Fibroblast of upper back skin (primary cell): ENCODE data around the gene PSMD10.

Experiments used
- DNase-seq: peaks from one replicate; pipeline ENCODE4 v3.0.0-alpha.2; 2013

The PSMD10 gene

DNA sequence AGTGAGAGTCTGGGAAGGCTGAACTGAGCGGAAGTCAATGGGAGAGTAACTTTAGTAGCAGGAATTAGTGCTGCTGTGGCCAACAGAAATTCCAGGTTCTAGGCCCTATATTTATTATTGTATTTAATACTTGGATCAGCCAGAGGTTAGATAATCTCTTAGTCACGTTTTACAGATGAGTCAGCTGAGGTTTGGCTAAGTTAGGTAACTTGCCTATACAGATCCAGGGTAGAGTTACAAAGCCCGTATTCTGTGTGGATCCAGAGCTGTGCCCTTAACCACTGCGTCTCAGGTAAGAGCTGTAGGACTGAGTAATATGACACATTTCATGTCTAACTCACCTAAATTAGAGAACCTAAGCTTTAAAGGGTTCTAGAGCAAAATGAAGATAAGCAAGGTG is 20.5 kb downstream of the PSMD10 start:
- DNase-seq = peak; percentile 44

GRCh38 chrX:108068121-108068520 is 23.2 kb downstream of the PSMD10 start:
- no peak for DNase-seq

- no peak for DNase-seq
Observed at GRCh38 chrX:108064613-108065012, 26.7 kb downstream of the PSMD10 start.

GRCh38 chrX:108064001-108064400 is 27.3 kb downstream of the PSMD10 start:
- no peak for DNase-seq

- no peak for DNase-seq
Observed at GRCh38 chrX:108059801-108060200, 31.5 kb downstream of the PSMD10 start.

DNA sequence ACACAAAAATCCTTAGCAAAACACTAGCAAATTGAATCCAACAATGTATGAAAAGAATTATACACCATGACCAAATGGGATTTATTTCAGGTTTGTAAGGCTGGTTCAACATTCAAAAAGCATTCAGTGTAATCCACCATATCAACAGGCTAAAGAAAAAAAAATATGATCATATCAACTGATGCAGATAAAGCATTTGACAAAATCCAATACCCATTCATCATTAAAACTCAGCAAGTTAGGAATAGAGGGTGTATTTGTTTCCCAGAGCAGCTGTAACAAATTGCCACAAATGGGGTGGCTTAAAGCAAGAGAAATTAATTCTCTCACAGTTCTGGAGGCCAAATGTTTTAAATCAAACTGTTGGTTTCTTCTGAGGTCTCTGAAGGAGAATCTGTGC is 35.8 kb downstream of the PSMD10 start:
- no peak for DNase-seq

DNA sequence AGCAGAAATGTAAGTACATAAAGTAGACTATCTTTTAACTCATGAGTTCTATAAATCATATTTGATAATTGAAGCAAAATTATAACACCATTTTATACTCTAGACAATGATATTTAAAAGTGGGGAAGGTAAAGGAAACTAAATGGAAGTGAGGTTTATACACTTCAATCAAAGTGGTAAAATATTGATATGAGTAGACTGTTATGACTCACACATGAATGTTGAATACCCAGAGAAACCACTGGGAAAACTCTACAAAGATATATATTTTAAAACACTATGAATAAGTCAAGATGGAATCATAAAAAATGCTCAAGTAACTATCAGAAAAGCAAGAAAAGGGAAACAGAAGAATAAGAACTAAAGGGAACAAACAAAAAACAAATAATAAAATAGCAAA is 38.1 kb downstream of the PSMD10 start:
- no peak for DNase-seq

- no peak for DNase-seq
Observed at GRCh38 chrX:108049649-108050048, 41.7 kb downstream of the PSMD10 start.

DNA sequence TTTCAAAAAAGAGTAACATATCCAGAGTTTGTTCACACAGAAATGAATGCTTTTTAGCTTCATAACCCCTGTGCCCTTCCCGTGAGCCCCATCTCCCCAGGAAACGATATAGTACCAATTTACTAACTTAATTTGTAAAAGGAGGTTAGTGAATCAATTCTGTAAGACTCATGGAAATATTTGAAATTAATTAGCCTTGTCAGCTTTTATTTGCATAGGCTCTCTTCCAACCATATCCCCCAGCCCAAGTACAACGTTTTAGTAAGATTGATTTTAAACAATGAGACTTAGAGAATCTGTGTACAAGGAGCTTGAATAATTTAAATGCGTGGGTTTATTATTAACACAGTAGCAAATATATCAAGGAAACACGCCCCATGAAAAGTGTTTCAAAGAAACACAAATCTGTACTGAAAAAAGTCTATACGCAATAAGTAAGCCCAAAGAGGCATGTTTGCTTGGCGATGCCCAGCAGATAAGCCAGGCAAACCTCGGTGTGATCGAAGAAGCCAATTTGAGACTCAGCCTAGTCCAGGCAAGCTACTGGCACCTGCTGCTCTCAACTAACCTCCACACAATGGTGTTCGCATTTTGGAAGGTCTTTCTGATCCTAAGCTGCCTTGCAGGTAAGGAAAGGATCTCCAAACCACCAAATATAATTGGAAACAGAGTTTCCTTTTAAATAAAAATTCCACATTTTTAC is 46.6 kb downstream of the PSMD10 start, which contains the start of gene VSIG1:
Gene VSIG1, plus strand, starts transcription at position 512 of the 703 bp plus-strand sequence. Its CDS starts 66 bp downstream, at position 578.
- DNase-seq = no peak

DNA sequence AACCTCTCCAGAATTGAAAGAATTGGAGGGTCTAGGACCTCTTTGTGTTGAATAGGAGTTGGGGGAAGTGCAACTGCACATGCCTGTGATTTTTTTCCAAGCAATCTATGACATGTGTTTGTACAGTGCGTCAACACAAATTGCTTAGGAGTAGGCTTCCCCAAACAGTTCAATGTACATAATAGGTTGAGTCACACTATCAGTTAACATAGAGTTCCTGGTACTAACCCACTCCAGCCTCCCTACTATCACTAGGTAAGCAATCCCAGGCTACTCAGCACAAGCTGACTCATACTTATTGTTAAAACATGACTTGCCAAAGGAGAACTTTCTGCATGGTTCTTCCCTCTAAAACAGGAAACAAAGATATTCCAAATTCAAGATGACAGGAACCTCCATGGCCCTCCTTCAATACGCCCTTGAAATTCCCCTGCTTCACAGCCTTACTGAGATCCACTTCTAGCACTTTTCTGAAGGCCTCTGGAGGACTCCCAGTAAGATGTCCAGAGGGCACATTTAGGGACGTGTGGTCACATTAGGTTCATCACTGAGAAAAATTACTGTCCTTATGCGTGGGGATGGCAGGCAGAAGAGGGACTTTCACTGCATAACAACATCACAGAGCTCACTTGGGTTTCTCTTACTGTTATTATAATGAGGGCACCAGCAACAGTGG is 54.9 kb downstream of the PSMD10 start:
- DNase-seq = peak; percentile 30

- DNase-seq = no peak
Observed at GRCh38 chrX:108034725-108035124, 56.6 kb downstream of the PSMD10 start.
